Adrenal gland (tissue), 5 donors: ENCODE data around the gene MAN2A2.

ENCODE experiments used
- CTCF ChIP-seq, 6 experiments: fragments of 450-650 bp in 4 of 6; fragments of 200-600 bp in 2 of 6; sonication (generic) in 1 of 6; IDR thresholded peaks; 1 replicate in 5 of 6; 2 replicates in 1 of 6; pipeline versions ENCODE4 v1.5.1 to v1.8.0; 2016 to 2021; ENCODE audit warnings: antibody characterized with exemption in 6 of 6, mild to moderate bottlenecking in 2 of 6, moderate library complexity in 1 of 6
- POLR2A ChIP-seq, 2 donors: fragments of 450-650 bp; IDR thresholded peaks; one replicate each; pipeline ENCODE4 v1.6.1; 2017; ENCODE audit warnings: antibody characterized with exemption in 2 of 2, mild to moderate bottlenecking in 2 of 2, moderate library complexity in 1 of 2
- donor health status: DM: no; HTN: no; CAD: no.

DNA sequence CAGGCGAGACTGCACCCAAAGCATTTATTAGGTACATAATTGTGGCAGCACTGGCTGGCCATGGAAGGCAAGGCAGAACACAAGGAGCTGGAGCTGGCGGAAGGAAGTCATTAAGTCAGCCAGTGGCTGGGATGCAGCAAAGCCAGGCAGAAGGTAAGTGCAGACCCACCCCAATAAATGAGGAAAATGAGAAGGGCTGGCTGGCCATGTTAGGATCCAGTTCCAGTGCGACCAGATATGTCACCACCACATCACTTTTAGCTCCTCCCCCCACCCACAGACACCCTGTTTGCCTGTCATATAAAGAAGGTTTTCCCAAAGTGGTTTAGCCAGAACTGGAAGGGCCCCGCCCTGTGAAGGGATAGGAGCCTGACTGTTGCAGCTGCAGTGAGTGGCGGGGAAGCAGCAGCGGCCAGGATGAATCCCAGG is 34.8 kb upstream of the MAN2A2 start, which contains the start of gene FURIN:
- TF ChIP-seq CTCF (IDR thresholded peaks at IDR 0.05) (no peak), POLR2A (IDR thresholded peaks at IDR 0.05) (no peak)
